Endothelial cell of umbilical vein (primary cell): ENCODE data around the gene UGT1A5. TPM values are rescaled to one million over a fixed set of nuclear protein-coding genes. Genes with fewer than 3 reads are reported as not detected.

ENCODE experiments used
- BruUV-seq: library from RNA; stranded (reverse); fragments of 400-500 nt; replicated peaks from 2 replicates; lab custom pipeline; 2021; lab: Mats Ljungman, UMichigan
- CTCF ChIA-PET: fragments of 300-600, 350-600 bp; sonication (Branson Sonifier 250); formaldehyde crosslinking; loops from one replicate; lab custom pipeline; 2021; ENCODE audit warnings: antibody characterized with exemption, inconsistent platforms; lab: Charles Lee
- POLR2A ChIA-PET: fragments of 300-600, 350-600 bp; sonication (Branson Sonifier 250); formaldehyde crosslinking; loops from one replicate; lab custom pipeline; 2021; ENCODE audit warnings: antibody characterized with exemption, inconsistent platforms; lab: Charles Lee
- DNase-seq: peaks from one replicate; pipeline ENCODE4 v3.0.0-alpha.2; 2011; ENCODE audit warnings: low read depth, low spot score
- FAIRE-seq: peaks from 2 replicates; lab custom pipeline; 2011; peaks lifted over from hg19 to GRCh38; lab: Jason Lieb, UNC
- H2AFZ ChIP-seq: 2 replicates; pipeline ENCODE4 v1.6.0; 2012; ENCODE audit warnings: low read depth, low read length, control low read depth, inconsistent platforms
- H3K27ac ChIP-seq: 2 replicates; pipeline ENCODE4 v1.5.1; 2011; ENCODE audit warnings: low read depth, mild to moderate bottlenecking, control low read depth, low read length, moderate library complexity; ENCODE audit not compliant: insufficient read depth
- H3K27me3 ChIP-seq, 2 experiments: 2 replicates each; pipeline versions ENCODE4 v1.6.0 to v1.6.1; 2011; ENCODE audit warnings: low read length in 2 of 2, mixed read lengths in 1 of 2; ENCODE audit not compliant: control insufficient read depth in 2 of 2, insufficient read depth in 2 of 2
- H3K36me3 ChIP-seq, 2 experiments: 2 replicates in 1 of 2; 3 replicates in 1 of 2; pipeline ENCODE4 v1.5.1; 2011; ENCODE audit warnings: low read length in 2 of 2, mild to moderate bottlenecking in 1 of 2, moderate library complexity in 1 of 2; ENCODE audit not compliant: control insufficient read depth in 2 of 2, insufficient read depth in 2 of 2; ENCODE audit errors: extremely low read depth in 1 of 2
- H3K4me1 ChIP-seq: 3 replicates; pipeline ENCODE4 v1.5.1; 2011; ENCODE audit warnings: mild to moderate bottlenecking, low read length; ENCODE audit not compliant: control insufficient read depth, insufficient read depth; ENCODE audit errors: extremely low read depth
- H3K4me2 ChIP-seq: 2 replicates; pipeline ENCODE4 v1.6.1; 2011; ENCODE audit warnings: low read length, control low read depth, mixed read lengths; ENCODE audit not compliant: insufficient read depth
- H3K4me3 ChIP-seq, 3 experiments: fragments of 200-600 bp in 1 of 3; sonication (generic), shearing (Covaris generic) in 1 of 3; replicated peaks in 1 of 3; 2 replicates each; pipeline ENCODE4 v1.5.1; 2011 to 2016; ENCODE audit warnings: control low read depth in 3 of 3, low read length in 3 of 3, mild to moderate bottlenecking in 2 of 3, inconsistent platforms in 1 of 3, low read depth in 1 of 3, moderate library complexity in 1 of 3; ENCODE audit not compliant: insufficient read depth in 1 of 3
- H3K79me2 ChIP-seq: 2 replicates; pipeline ENCODE4 v1.6.0; 2012; ENCODE audit warnings: low read length, inconsistent platforms; ENCODE audit not compliant: control insufficient read depth, insufficient read depth
- H3K9ac ChIP-seq: replicated peaks from 2 replicates; pipeline ENCODE3; 2011; ENCODE audit warnings: low read length, control low read depth; ENCODE audit not compliant: insufficient read depth; ENCODE audit errors: extremely low read depth
- H3K9me1 ChIP-seq: replicated peaks from 3 replicates; pipeline ENCODE4 v1.6.0; 2011; ENCODE audit warnings: mild to moderate bottlenecking, low read length; ENCODE audit not compliant: control insufficient read depth, insufficient read depth; ENCODE audit errors: extremely low read depth
- H3K9me3 ChIP-seq: replicated peaks from 2 replicates; pipeline ENCODE4 v1.5.1; 2012; ENCODE audit warnings: low read length, inconsistent platforms; ENCODE audit not compliant: control insufficient read depth, insufficient read depth
- H4K20me1 ChIP-seq: replicated peaks from 2 replicates; pipeline ENCODE3; 2011; ENCODE audit warnings: mild to moderate bottlenecking, low read length; ENCODE audit not compliant: control insufficient read depth, insufficient read depth; ENCODE audit errors: extremely low read depth
- CTCF ChIP-seq, 2 donors: IDR thresholded peaks; 1 replicate in 1 of 2; 2 replicates in 1 of 2; pipeline ENCODE4 v1.5.1; 2011; ENCODE audit warnings: low read length in 2 of 2, mild to moderate bottlenecking in 2 of 2, moderate library complexity in 2 of 2, control low read depth in 1 of 2, inconsistent platforms in 1 of 2, low read depth in 1 of 2; ENCODE audit not compliant: insufficient read depth in 1 of 2; ENCODE audit errors: extremely low read depth in 1 of 2
- EZH2 ChIP-seq: IDR thresholded peaks from 2 replicates; pipeline ENCODE4 v1.6.1; 2012; ENCODE audit warnings: borderline replicate concordance, low read depth, mild to moderate bottlenecking, moderate library complexity, low read length, inconsistent platforms; ENCODE audit not compliant: severe bottlenecking
- FOS ChIP-seq: IDR thresholded peaks from 2 replicates; pipeline ENCODE4 v1.6.1; 2011; ENCODE audit warnings: mild to moderate bottlenecking, low read length, moderate library complexity, borderline replicate concordance; ENCODE audit not compliant: insufficient read depth
- GATA2 ChIP-seq: IDR thresholded peaks from 2 replicates; pipeline ENCODE4 v1.7.0; 2011; ENCODE audit warnings: low read depth, mild to moderate bottlenecking, moderate library complexity, mixed read lengths, low read length; ENCODE audit not compliant: insufficient read length, insufficient read depth
- JUN ChIP-seq: IDR thresholded peaks from 2 replicates; pipeline ENCODE4 v1.6.1; 2011; ENCODE audit warnings: borderline replicate concordance, low read depth; ENCODE audit not compliant: insufficient read length, insufficient read depth
- MYC ChIP-seq: IDR thresholded peaks from one replicate; pipeline ENCODE4 v1.6.1; 2011; ENCODE audit warnings: mild to moderate bottlenecking, low read depth, low read length
- POLR2A ChIP-seq: IDR thresholded peaks from 2 replicates; pipeline ENCODE4 v1.6.1; 2012; ENCODE audit warnings: low read depth, mild to moderate bottlenecking, control low read depth, low read length
- POLR2AphosphoS5 ChIP-seq: IDR thresholded peaks from 2 replicates; pipeline ENCODE4 v1.6.1; 2012; ENCODE audit warnings: low read depth, mild to moderate bottlenecking, control low read depth, low read length, moderate library complexity; ENCODE audit not compliant: insufficient read depth
- dilution Hi-C: fragments of 300-500 bp; cut with MboI; formaldehyde crosslinking; loops from one replicate; pipeline ENCODE4 v1.15.0; 2019; ENCODE audit warnings: low sequenced_read_pairs; ENCODE audit not compliant: extremely low pct_ligation_motif_present
- intact Hi-C: fragments of 100-400 bp; cut with micrococcal nuclease; formaldehyde crosslinking; loops from one replicate; pipeline ENCODE4 v1.10.0; 2022
- polyA plus RNA-seq, 4 experiments: library from polyadenylated mRNA; depleted of rRNA in 3 of 4; stranded (reverse) in 3 of 4; unstranded in 1 of 4; fragments of >200 nt; gene quantifications; 2 replicates each; pipeline versions ENCODE4 v1.2.1 to v1.2.3, GENCODE V29; 2011 to 2012; ENCODE audit warnings: missing spikeins in 1 of 4
- total RNA-seq: library from RNA; stranded (reverse); gene quantifications from 2 replicates; pipeline ENCODE4 v1.2.3, GENCODE V29; 2021
- TF ChIP-seq, protein P1 (sequence below): IDR thresholded peaks from 2 replicates; pipeline ENCODE4 v1.6.1; 2011; ENCODE audit not compliant: insufficient read depth, insufficient read length

The UGT1A5 gene
- total and polyA plus RNA-seq, 2 donors (not counting 3 experiments of a cell fraction or from before 2014, with no cell fraction given), result not detected

GRCh38 chr2:233792720-233793119, 80.0 kb downstream of the UGT1A5 start:
- H3K9me1 ChIP-seq, result no peaks in the 10 kb centered on the region
- no peak for DNase-seq
- H3K27ac ChIP-seq, result no peak overlapping the region
- no peaks in the 10 kb centered on the region for H3K79me2 ChIP-seq
- no peaks in the 10 kb centered on the region for H3K27me3 ChIP-seq
- BruUV-seq, result no TSS peak
- intact Hi-C loops, result no loop called here
- H2AFZ ChIP-seq, result no peak overlapping the region
- no peaks in the 10 kb centered on the region for H4K20me1 ChIP-seq
- no peaks in the 10 kb centered on the region for H3K4me1 ChIP-seq
- no peak overlapping the region for H3K4me2 ChIP-seq
- dilution Hi-C loops, result no loop called here
- no peak for FAIRE-seq
- H3K36me3 ChIP-seq, result no peaks in the 10 kb centered on the region
- CTCF ChIA-PET, result interaction anchor here (1.5 kb wide), 1 partner anchor 21 kb away, joined by 3 read pairs; no protein-coding TSS in a partner anchor
- H3K9ac ChIP-seq, result no peak overlapping the region
- no peaks in the 10 kb centered on the region for H3K9me3 ChIP-seq
- POLR2A ChIA-PET, result no interaction called here
- H3K4me3 ChIP-seq, result no peak overlapping the region
- TF ChIP-seq JUN, result no peak
- TF ChIP-seq POLR2A, result no peak
- no peak for TF ChIP-seq POLR2AphosphoS5
- TF ChIP-seq, protein P1, sequence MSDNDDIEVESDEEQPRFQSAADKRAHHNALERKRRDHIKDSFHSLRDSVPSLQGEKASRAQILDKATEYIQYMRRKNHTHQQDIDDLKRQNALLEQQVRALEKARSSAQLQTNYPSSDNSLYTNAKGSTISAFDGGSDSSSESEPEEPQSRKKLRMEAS, result no peak
- TF ChIP-seq MYC, result no peak
- TF ChIP-seq EZH2, result no peak
- TF ChIP-seq GATA2, result no peak
- TF ChIP-seq FOS, result no peak
- TF ChIP-seq CTCF (IDR thresholded peaks at IDR 0.05; ENCODE audit: extremely low read depth in 1 of 2, insufficient read depth in 1 of 2, low read depth in 1 of 2, low read length in 2 of 2), result no peak
